OCI-LY7 (cell line): ENCODE results near the gene POC1B. TPM values are rescaled to one million over a fixed set of nuclear protein-coding genes. Genes with fewer than 3 reads are reported as not detected.

ENCODE experiments used
- BruUV-seq: library from RNA; stranded (reverse); fragments of 400-500 nt; replicated peaks from 2 replicates; lab custom pipeline; 2021; lab: Mats Ljungman, UMichigan
- CTCF ChIA-PET: fragments of 300-600 bp; sonication (Branson Sonifier 250); formaldehyde crosslinking; loops from one replicate; lab custom pipeline; 2022; ENCODE audit warnings: antibody characterized with exemption; ENCODE audit not compliant: unreplicated experiment; lab: Charles Lee
- POLR2A ChIA-PET: fragments of 300-600 bp; sonication (Branson Sonifier 250); formaldehyde crosslinking; loops from one replicate; lab custom pipeline; 2022; ENCODE audit warnings: antibody characterized with exemption; lab: Charles Lee
- DNase-seq: peaks from one replicate; pipeline ENCODE4 v3.0.0-alpha.2; 2015; ENCODE audit warnings: low spot score
- H2AFZ ChIP-seq: fragments of 200-600 bp; sonication (generic), shearing (Covaris generic); 2 replicates; pipeline ENCODE4 v1.6.1; 2014; ENCODE audit warnings: mild to moderate bottlenecking, antibody characterized with exemption, low read length, moderate library complexity
- H3K27ac ChIP-seq: fragments of 200-600 bp; sonication (generic); 2 replicates; pipeline ENCODE4 v1.5.1; 2014; ENCODE audit warnings: mixed run types, low read depth, mild to moderate bottlenecking, moderate library complexity, low read length, inconsistent platforms; ENCODE audit not compliant: poor library complexity, severe bottlenecking
- H3K36me3 ChIP-seq: fragments of 200-600 bp; sonication (generic); 2 replicates; pipeline ENCODE4 v1.6.1; 2014; ENCODE audit warnings: mild to moderate bottlenecking, antibody characterized with exemption, low read length, moderate library complexity, mixed read lengths; ENCODE audit not compliant: insufficient read depth
- H3K4me1 ChIP-seq: fragments of 200-600 bp; sonication (generic); 2 replicates; pipeline ENCODE4 v1.5.1; 2014; ENCODE audit warnings: mild to moderate bottlenecking, low read length; ENCODE audit not compliant: insufficient read depth, poor library complexity, severe bottlenecking
- H3K4me2 ChIP-seq: fragments of 200-600 bp; sonication (generic); 2 replicates; pipeline ENCODE4 v1.6.1; 2014; ENCODE audit warnings: mild to moderate bottlenecking, low read length
- H3K4me3 ChIP-seq: fragments of 200-600 bp; sonication (generic); 2 replicates; pipeline ENCODE4 v1.5.1; 2014; ENCODE audit warnings: mild to moderate bottlenecking, low read depth, low read length; ENCODE audit not compliant: poor library complexity, severe bottlenecking
- H3K79me2 ChIP-seq: fragments of 200-600 bp; sonication (generic); 2 replicates; pipeline ENCODE4 v1.6.1; 2016; ENCODE audit warnings: low read depth, mild to moderate bottlenecking, low read length, moderate library complexity, mixed read lengths; ENCODE audit not compliant: insufficient read depth
- H3K9me2 ChIP-seq: fragments of 200-600 bp; sonication (generic); 2 replicates; pipeline ENCODE4 v1.6.1; 2016; ENCODE audit warnings: mild to moderate bottlenecking, low read length, mixed read lengths; ENCODE audit not compliant: insufficient read depth
- H3K9me3 ChIP-seq: fragments of 200-600 bp; sonication (generic); 2 replicates; pipeline ENCODE4 v1.6.1; 2014; ENCODE audit warnings: mild to moderate bottlenecking, mixed run types, low read length, mixed read lengths
- H4K20me1 ChIP-seq: fragments of 200-600 bp; sonication (generic); 2 replicates; pipeline ENCODE4 v1.6.1; 2014; ENCODE audit warnings: mild to moderate bottlenecking, antibody characterized with exemption, low read length, moderate library complexity, mixed read lengths; ENCODE audit not compliant: insufficient read depth
- EZH2phosphoT487 ChIP-seq: fragments of 200-600 bp; sonication (generic); IDR thresholded peaks from 2 replicates; pipeline ENCODE4 v1.6.1; 2018; ENCODE audit warnings: low read depth, borderline replicate concordance, mild to moderate bottlenecking, mixed run types, antibody characterized with exemption, low read length, moderate library complexity, mixed read lengths
- intact Hi-C: fragments of 100-400 bp; cut with micrococcal nuclease; formaldehyde crosslinking; loops from one replicate; pipeline ENCODE4 v1.10.0; 2022; ENCODE audit not compliant: unreplicated experiment
- total RNA-seq, 2 experiments: library from RNA; depleted of rRNA in 1 of 2; stranded (reverse); fragments of >200 nt in 1 of 2; shearing (Covaris generic) in 1 of 2; gene quantifications; 2 replicates each; pipeline ENCODE4 v1.2.3, GENCODE V29; 2014 to 2022
- TF ChIP-seq, protein P1 (sequence below): fragments of 200-600 bp; sonication (generic); conservative IDR thresholded peaks from 2 replicates; pipeline ENCODE4 v1.5.1; 2014; ENCODE audit warnings: mild to moderate bottlenecking, antibody characterized with exemption, low read length, moderate library complexity, mixed read lengths

Gene POC1B
- total RNA-seq, 2 experiments from 2014 or later: 28.9 to 30.9 TPM

DNA sequence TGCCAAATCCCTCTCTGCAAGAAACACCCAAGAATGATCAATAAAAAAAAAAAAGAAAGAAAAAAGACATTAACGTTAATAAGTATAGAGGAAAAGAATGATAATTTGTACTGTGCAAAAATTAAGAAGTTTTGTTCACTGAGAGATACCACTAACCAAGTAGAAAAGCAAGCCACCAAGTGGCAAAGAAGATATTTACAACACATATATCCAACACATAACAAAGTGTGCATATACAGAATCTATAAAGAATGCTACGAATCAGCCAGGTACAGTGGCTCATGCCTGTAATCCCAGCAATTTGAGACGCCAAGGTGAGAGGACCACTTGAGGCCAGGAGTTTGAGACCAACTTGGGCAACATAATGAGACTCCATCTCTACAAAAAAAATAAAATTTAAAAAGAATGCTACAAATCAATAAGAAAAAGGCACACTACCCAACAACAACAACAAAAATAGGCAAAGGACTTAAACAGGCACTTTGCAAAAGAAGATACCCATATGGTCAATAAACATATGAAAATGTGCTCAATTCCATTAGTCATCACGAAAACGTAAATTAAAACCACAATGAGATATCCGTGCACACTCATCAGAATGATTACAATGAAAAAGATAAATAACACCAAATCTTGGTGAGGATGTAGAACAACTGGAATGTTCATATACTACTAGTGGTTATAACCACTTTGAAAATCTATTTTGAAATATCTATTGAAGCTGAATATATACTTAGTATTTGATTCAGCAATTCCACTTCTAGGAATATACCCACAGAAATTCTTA, 21.1 kb downstream of the POC1B start:
- Histone ChIP-seq H2AFZ (no peak overlapping the region), H3K4me1 (no peaks in the 10 kb centered on the region), H3K4me2 (no peak overlapping the region), H3K9me3 (no peaks in the 10 kb centered on the region), H3K4me3 (no peak overlapping the region), H3K9me2 (no peaks in the 10 kb centered on the region), H3K79me2 (no peaks in the 10 kb centered on the region), H4K20me1 (no peaks in the 10 kb centered on the region), H3K36me3 (no peaks in the 10 kb centered on the region), H3K27ac (no peak overlapping the region)
- BruUV-seq: no TSS peak
- CTCF ChIA-PET: no interaction called here
- DNase-seq: no peak
- intact Hi-C loops: no loop called here
- TF ChIP-seq EZH2phosphoT487: no peak
- TF ChIP-seq, protein P1, sequence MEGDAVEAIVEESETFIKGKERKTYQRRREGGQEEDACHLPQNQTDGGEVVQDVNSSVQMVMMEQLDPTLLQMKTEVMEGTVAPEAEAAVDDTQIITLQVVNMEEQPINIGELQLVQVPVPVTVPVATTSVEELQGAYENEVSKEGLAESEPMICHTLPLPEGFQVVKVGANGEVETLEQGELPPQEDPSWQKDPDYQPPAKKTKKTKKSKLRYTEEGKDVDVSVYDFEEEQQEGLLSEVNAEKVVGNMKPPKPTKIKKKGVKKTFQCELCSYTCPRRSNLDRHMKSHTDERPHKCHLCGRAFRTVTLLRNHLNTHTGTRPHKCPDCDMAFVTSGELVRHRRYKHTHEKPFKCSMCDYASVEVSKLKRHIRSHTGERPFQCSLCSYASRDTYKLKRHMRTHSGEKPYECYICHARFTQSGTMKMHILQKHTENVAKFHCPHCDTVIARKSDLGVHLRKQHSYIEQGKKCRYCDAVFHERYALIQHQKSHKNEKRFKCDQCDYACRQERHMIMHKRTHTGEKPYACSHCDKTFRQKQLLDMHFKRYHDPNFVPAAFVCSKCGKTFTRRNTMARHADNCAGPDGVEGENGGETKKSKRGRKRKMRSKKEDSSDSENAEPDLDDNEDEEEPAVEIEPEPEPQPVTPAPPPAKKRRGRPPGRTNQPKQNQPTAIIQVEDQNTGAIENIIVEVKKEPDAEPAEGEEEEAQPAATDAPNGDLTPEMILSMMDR: 0 out of 2 replicates have a peak, but pooled peaks have one; percentile 22
- POLR2A ChIA-PET: interaction anchor here (0.6 kb wide), 1 partner anchor 13 kb away, joined by 4 read pairs; no protein-coding TSS in a partner anchor

DNA sequence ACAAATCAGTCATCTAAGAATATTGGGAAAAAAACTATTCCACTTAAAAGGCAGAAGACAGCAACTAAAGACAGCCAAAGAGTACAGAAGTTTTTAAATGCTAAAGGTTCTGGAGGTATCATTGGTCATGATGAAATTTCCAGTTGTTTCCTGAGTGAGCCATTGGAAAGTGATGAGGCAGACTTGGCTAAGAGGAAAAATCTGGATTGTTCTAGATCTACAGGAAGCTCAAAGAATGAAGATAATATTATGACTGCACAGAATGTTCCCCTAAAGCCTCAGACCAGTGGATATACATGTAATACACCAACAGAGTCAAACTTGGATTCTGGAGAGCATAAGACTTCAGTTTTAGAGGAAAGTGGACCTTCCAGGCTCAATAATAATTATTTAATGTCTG, 24.1 kb downstream of the POC1B start:
- POLR2A ChIA-PET: interaction anchor here (0.6 kb wide), 1 partner anchor 1450 kb away, joined by 3 read pairs; no protein-coding TSS in a partner anchor
- Histone ChIP-seq H3K4me1 (no peaks in the 10 kb centered on the region), H3K4me3 (no peak overlapping the region), H4K20me1 (no peaks in the 10 kb centered on the region), H3K36me3 (no peaks in the 10 kb centered on the region), H2AFZ (no peak overlapping the region), H3K27ac (no peak overlapping the region), H3K9me2 (no peaks in the 10 kb centered on the region), H3K4me2 (no peak overlapping the region), H3K9me3 (no peaks in the 10 kb centered on the region), H3K79me2 (no peaks in the 10 kb centered on the region)
- no peak for DNase-seq
- CTCF ChIA-PET: no interaction called here
- TF ChIP-seq, protein P1: no peak
- TF ChIP-seq EZH2phosphoT487: no peak
- no TSS peak for BruUV-seq
- intact Hi-C loops: no loop called here

DNA sequence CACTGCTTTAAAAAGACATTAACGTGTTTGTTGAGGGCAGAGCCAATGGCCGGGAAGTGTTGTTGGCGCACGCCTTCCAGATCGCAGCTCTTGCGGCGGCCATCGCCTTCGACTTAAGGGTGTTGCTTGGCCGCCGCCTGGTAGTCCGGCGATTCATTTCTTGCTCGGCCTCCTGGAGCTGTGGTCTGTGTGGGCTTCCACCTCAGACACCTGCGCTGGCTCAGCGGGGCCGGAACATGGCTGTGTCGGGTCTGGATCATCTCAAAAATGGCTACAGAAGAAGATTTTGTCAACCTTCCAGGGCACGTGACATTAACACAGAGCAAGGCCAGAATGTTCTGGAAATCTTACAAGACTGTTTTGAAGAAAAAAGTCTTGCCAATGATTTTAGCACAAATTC, 26.0 kb downstream of the POC1B start:
- no peaks in the 10 kb centered on the region for H4K20me1 ChIP-seq
- H3K9me2 ChIP-seq: no peaks in the 10 kb centered on the region
- no peak for DNase-seq
- no peak overlapping the region for H3K27ac ChIP-seq
- H3K79me2 ChIP-seq: no peaks in the 10 kb centered on the region
- no TSS peak for BruUV-seq
- ChIA-PET CTCF (no interaction called here), POLR2A (interaction anchor here (0.6 kb wide), 1 partner anchor 21 kb away, joined by 4 read pairs; no protein-coding TSS in a partner anchor)
- H3K36me3 ChIP-seq: no peaks in the 10 kb centered on the region
- no peak for TF ChIP-seq EZH2phosphoT487
- H3K4me2 ChIP-seq: no peak overlapping the region
- intact Hi-C loops: no loop called here
- H3K4me1 ChIP-seq: no peaks in the 10 kb centered on the region
- H3K9me3 ChIP-seq: no peaks in the 10 kb centered on the region
- H3K4me3 ChIP-seq: no peak overlapping the region
- no peak overlapping the region for H2AFZ ChIP-seq
